Tibial nerve (tissue), 4 donors: ENCODE data around the gene ZGLP1.

Source experiments
- CTCF ChIP-seq, 5 experiments: fragments of 200-600 bp in 3 of 5; fragments of 450-650 bp in 2 of 5; sonication (generic) in 3 of 5; IDR thresholded peaks; one replicate each; pipeline ENCODE4 v1.5.1; 2016 to 2019; ENCODE audit warnings: antibody characterized with exemption in 5 of 5, mild to moderate bottlenecking in 3 of 5, moderate library complexity in 2 of 5
- EP300 ChIP-seq, 2 donors: sonication (generic); formaldehyde crosslinking; IDR thresholded peaks; one replicate each; pipeline ENCODE4 v1.6.1; 2017; ENCODE audit warnings: antibody characterized with exemption in 2 of 2, mild to moderate bottlenecking in 1 of 2
- POLR2A ChIP-seq, 2 donors: fragments of 450-650 bp; IDR thresholded peaks; one replicate each; pipeline ENCODE4 v1.6.1; 2017; ENCODE audit warnings: antibody characterized with exemption in 2 of 2, mild to moderate bottlenecking in 2 of 2, moderate library complexity in 2 of 2

- TF ChIP-seq CTCF (IDR thresholded peaks at IDR 0.05) (no peak), POLR2A (IDR thresholded peaks at IDR 0.05) (no peak), EP300 (IDR thresholded peaks at IDR 0.05) (no peak)
Observed at GRCh38 chr19:10256970-10257615, 52.5 kb downstream of the ZGLP1 start.
